Fibroblast of villous mesenchyme (primary cell): ENCODE results near the gene CTNNBIP1. TPM values are rescaled to one million over a fixed set of nuclear protein-coding genes. Genes with fewer than 3 reads are reported as not detected.
"Not testable (repeated sequence)": the region's sequence is repeated elsewhere in the genome, so short reads cannot be mapped to it uniquely, and the experiment has no call there.

Source experiments
- DNase-seq: peaks from one replicate; pipeline ENCODE4 v3.0.0-alpha.2; 2010; ENCODE audit warnings: low read depth
- H3K4me3 ChIP-seq: 2 replicates; pipeline ENCODE4 v1.5.1; 2011; ENCODE audit warnings: low read depth, mild to moderate bottlenecking, low read length
- total RNA-seq: library from RNA; depleted of rRNA; stranded (reverse); fragments of >200 nt; gene quantifications from 2 replicates; pipeline ENCODE4 v1.2.3, GENCODE V29; 2012
- TF ChIP-seq, protein P1 (sequence below): IDR thresholded peaks from 2 replicates; pipeline ENCODE4 v1.5.1; 2012; ENCODE audit warnings: low read depth, mild to moderate bottlenecking, low read length; ENCODE audit not compliant: insufficient read depth

Gene CTNNBIP1
- total RNA-seq, 1 donor: 13.4 TPM

DNA sequence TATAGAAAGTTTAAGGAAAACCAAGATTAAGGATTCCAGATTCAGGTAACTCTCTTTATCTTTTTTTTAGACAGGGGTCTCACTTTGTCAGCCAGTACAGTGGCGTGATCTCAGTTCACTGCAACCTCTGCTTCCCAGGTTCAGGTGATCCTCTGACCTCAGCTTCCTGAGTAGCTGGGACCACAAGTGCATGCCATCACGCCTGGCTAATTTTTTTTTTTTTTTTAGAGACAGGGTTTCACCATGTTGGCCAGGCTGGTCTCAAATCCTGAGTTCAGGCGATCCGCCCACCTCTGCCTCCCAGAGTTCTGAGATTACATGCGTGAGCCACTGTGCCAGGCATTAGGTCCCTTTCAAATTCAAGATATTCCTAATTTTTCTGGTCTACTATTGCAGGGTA lies 17.2 kb upstream of the CTNNBIP1 start:
- no peak overlapping the region for H3K4me3 ChIP-seq
- DNase-seq: no peak
- TF ChIP-seq, protein P1, sequence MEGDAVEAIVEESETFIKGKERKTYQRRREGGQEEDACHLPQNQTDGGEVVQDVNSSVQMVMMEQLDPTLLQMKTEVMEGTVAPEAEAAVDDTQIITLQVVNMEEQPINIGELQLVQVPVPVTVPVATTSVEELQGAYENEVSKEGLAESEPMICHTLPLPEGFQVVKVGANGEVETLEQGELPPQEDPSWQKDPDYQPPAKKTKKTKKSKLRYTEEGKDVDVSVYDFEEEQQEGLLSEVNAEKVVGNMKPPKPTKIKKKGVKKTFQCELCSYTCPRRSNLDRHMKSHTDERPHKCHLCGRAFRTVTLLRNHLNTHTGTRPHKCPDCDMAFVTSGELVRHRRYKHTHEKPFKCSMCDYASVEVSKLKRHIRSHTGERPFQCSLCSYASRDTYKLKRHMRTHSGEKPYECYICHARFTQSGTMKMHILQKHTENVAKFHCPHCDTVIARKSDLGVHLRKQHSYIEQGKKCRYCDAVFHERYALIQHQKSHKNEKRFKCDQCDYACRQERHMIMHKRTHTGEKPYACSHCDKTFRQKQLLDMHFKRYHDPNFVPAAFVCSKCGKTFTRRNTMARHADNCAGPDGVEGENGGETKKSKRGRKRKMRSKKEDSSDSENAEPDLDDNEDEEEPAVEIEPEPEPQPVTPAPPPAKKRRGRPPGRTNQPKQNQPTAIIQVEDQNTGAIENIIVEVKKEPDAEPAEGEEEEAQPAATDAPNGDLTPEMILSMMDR: no peak

- no peak for DNase-seq
- H3K4me3 ChIP-seq: no peak overlapping the region
- TF ChIP-seq, protein P1: no peak
Measured at GRCh38 chr1:9922342-9922741, 12.3 kb upstream of the CTNNBIP1 start.

DNA sequence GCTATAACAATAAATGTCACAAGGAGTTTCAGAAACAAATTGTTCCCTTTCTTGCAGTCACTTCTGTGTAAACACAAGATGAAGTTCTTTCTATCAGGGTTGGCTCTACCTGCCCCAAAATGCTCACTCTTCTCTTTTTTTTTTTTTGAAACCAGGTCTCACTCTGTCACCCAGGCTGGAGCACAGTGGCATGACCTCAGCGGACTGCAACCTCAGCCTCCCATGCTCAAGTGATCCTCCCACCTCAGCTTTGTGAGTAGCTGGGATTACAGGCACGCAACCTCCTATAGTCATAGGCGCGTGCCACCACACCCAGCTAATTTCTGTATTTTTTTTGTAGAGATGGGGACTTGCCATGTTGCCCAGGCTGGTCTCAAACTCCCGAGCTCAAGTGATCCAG lies 10.5 kb upstream of the CTNNBIP1 start:
- TF ChIP-seq, protein P1: no peak
- DNase-seq: no peak

GRCh38 chr1:9917901-9918300 lies 7.8 kb upstream of the CTNNBIP1 start:
- no peak for DNase-seq
- TF ChIP-seq, protein P1: no peak
- H3K4me3 ChIP-seq: no peak overlapping the region

More for the DNA sequence above, 10.5 kb upstream of the CTNNBIP1 start:
- no peak overlapping the region for H3K4me3 ChIP-seq

- DNase-seq, H3K4me3 ChIP-seq: not testable (repeated sequence)
Measured at GRCh38 chr1:9917495-9917894, 7.4 kb upstream of the CTNNBIP1 start.

- TF ChIP-seq, protein P1: no peak
- H3K4me3 ChIP-seq: no peak overlapping the region
- no peak for DNase-seq
Measured at GRCh38 chr1:9916452-9916851, 6.4 kb upstream of the CTNNBIP1 start.

GRCh38 chr1:9914610-9914937 lies 4.5 kb upstream of the CTNNBIP1 start:
- no peak for DNase-seq
- H3K4me3 ChIP-seq: no peak overlapping the region
- TF ChIP-seq, protein P1: no peak
